Chondrocyte (in vitro differentiated cells): Measurements from ENCODE around the gene GTF2F2. TPM values are rescaled to one million over a fixed set of nuclear protein-coding genes. Genes with fewer than 3 reads are reported as not detected.

Source experiments
- DNase-seq: peaks from one replicate; pipeline ENCODE4 v3.0.0; 2021; ENCODE audit warnings: mixed read lengths, low spot score
- H3K27ac Mint-ChIP-seq: one replicate; pipeline ENCODE4 v1.8.0; 2021; ENCODE audit warnings: mild to moderate bottlenecking, moderate library complexity, mixed read lengths; ENCODE audit not compliant: unreplicated experiment
- H3K27me3 Mint-ChIP-seq: 2 replicates; pipeline ENCODE4 v1.8.0; 2021; ENCODE audit warnings: low read depth, mixed read lengths
- H3K36me3 Mint-ChIP-seq: 2 replicates; pipeline ENCODE4 v1.8.0; 2021; ENCODE audit warnings: low read depth, mixed read lengths
- H3K4me1 Mint-ChIP-seq: 2 replicates; pipeline ENCODE4 v1.8.0; 2021; ENCODE audit warnings: low read depth, mild to moderate bottlenecking, mixed read lengths
- H3K4me3 Mint-ChIP-seq: one replicate; pipeline ENCODE4 v1.8.0; 2021; ENCODE audit warnings: mild to moderate bottlenecking, moderate library complexity, mixed read lengths; ENCODE audit not compliant: unreplicated experiment
- H3K9me3 Mint-ChIP-seq: 2 replicates; pipeline ENCODE4 v1.8.0; 2021; ENCODE audit warnings: low read depth, mixed read lengths
- CTCF ChIP-seq: fragments of 200-600 bp; sonication (generic); IDR thresholded peaks from 2 replicates; pipeline ENCODE4 v1.5.0; 2021; ENCODE audit warnings: antibody characterized with exemption, mild to moderate bottlenecking, moderate library complexity
- total RNA-seq: library from RNA; stranded (reverse); gene quantifications from 3 replicates; pipeline ENCODE4 v1.2.1, GENCODE V29; 2021

The GTF2F2 gene
- total RNA-seq, 1 donor from 2014 or later = 15.6 TPM

- Mint-ChIP-seq H3K27ac (no peak overlapping the region), H3K27me3 (no peaks in the 10 kb centered on the region), H3K36me3 (peaks cover 4% of the 10 kb centered on the region), H3K9me3 (no peaks in the 10 kb centered on the region), H3K4me3 (no peak overlapping the region), H3K4me1 (peaks cover 13% of the 10 kb centered on the region)
- no peak for DNase-seq
- TF ChIP-seq CTCF = no peak
Observed at GRCh38 chr13:45143346-45143751, 23.0 kb downstream of the GTF2F2 start.

GRCh38 chr13:45149964-45150363 is 29.7 kb downstream of the GTF2F2 start:
- H3K4me3 Mint-ChIP-seq = no peak overlapping the region
- H3K36me3 Mint-ChIP-seq = peaks cover 7% of the 10 kb centered on the region
- H3K27ac Mint-ChIP-seq = peak overlapping the region; percentile 36
- peaks cover 9% of the 10 kb centered on the region for H3K4me1 Mint-ChIP-seq
- no peaks in the 10 kb centered on the region for H3K27me3 Mint-ChIP-seq
- no peak for DNase-seq
- H3K9me3 Mint-ChIP-seq = no peaks in the 10 kb centered on the region
- TF ChIP-seq CTCF = no peak

GRCh38 chr13:45156565-45157361 is 36.5 kb downstream of the GTF2F2 start:
- no peak for TF ChIP-seq CTCF
- Mint-ChIP-seq H3K9me3 (no peaks in the 10 kb centered on the region), H3K36me3 (peaks cover 23% of the 10 kb centered on the region), H3K27ac (peak overlapping the region; percentile 14), H3K27me3 (no peaks in the 10 kb centered on the region), H3K4me3 (no peak overlapping the region), H3K4me1 (peaks cover 10% of the 10 kb centered on the region)
- no peak for DNase-seq

GRCh38 chr13:45162194-45162593 is 41.9 kb downstream of the GTF2F2 start:
- no peak overlapping the region for H3K4me3 Mint-ChIP-seq

GRCh38 chr13:45162821-45163220 is 42.5 kb downstream of the GTF2F2 start:
- H3K4me3 Mint-ChIP-seq = no peak overlapping the region
- H3K4me1 Mint-ChIP-seq = peaks cover 14% of the 10 kb centered on the region
- H3K9me3 Mint-ChIP-seq = no peaks in the 10 kb centered on the region
- H3K27ac Mint-ChIP-seq = peak overlapping the region; percentile 74
- peaks cover 12% of the 10 kb centered on the region for H3K36me3 Mint-ChIP-seq
- TF ChIP-seq CTCF = no peak
- no peak for DNase-seq
- no peaks in the 10 kb centered on the region for H3K27me3 Mint-ChIP-seq

More at GRCh38 chr13:45162194-45162593, 41.9 kb downstream of the GTF2F2 start:
- no peak for DNase-seq
- H3K36me3 Mint-ChIP-seq = peaks cover 12% of the 10 kb centered on the region
- H3K9me3 Mint-ChIP-seq = no peaks in the 10 kb centered on the region
- H3K27ac Mint-ChIP-seq = peak overlapping the region; percentile 74
- TF ChIP-seq CTCF = no peak
- no peaks in the 10 kb centered on the region for H3K27me3 Mint-ChIP-seq
- peaks cover 13% of the 10 kb centered on the region for H3K4me1 Mint-ChIP-seq
